NCI-H748 treated with DMSO at 0.1 percent for 48 hours (cell line): ENCODE results near the gene ANKMY1.

Experiments
- DNase-seq: peaks from one replicate; lab custom pipeline; 2025; lab: John Stamatoyannopoulos, UW

Gene ANKMY1

GRCh38 chr2:240472078-240472790 lies 85.6 kb downstream of the ANKMY1 start:
- DNase-seq: no peak

GRCh38 chr2:240469740-240470139 lies 88.0 kb downstream of the ANKMY1 start:
- DNase-seq: no peak

- DNase-seq: no peak
Measured at GRCh38 chr2:240469239-240469636, 88.5 kb downstream of the ANKMY1 start.

GRCh38 chr2:240468303-240469238 lies 89.2 kb downstream of the ANKMY1 start:
- DNase-seq: no peak

- DNase-seq: no peak
Measured at GRCh38 chr2:240467659-240468302, 90.0 kb downstream of the ANKMY1 start.

- DNase-seq: no peak
Measured at GRCh38 chr2:240467149-240467642, 90.6 kb downstream of the ANKMY1 start.

- DNase-seq: no peak
Measured at GRCh38 chr2:240466579-240467148, 91.1 kb downstream of the ANKMY1 start.

- no peak for DNase-seq
Measured at GRCh38 chr2:240465765-240466578, 91.8 kb downstream of the ANKMY1 start.

- DNase-seq: no peak
Measured at GRCh38 chr2:240465268-240465764, 92.5 kb downstream of the ANKMY1 start.

GRCh38 chr2:240464514-240465241 lies 93.1 kb downstream of the ANKMY1 start:
- DNase-seq: no peak

GRCh38 chr2:240463866-240464481 lies 93.8 kb downstream of the ANKMY1 start:
- DNase-seq: no peak

- DNase-seq: no peak
Measured at GRCh38 chr2:240463274-240463865, 94.4 kb downstream of the ANKMY1 start.

- DNase-seq: no peak
Measured at GRCh38 chr2:240462707-240463273, 95.0 kb downstream of the ANKMY1 start.

GRCh38 chr2:240462073-240462706 lies 95.6 kb downstream of the ANKMY1 start:
- no peak for DNase-seq

GRCh38 chr2:240461471-240462072 lies 96.2 kb downstream of the ANKMY1 start:
- DNase-seq: no peak

- no peak for DNase-seq
Measured at GRCh38 chr2:240460781-240461431, 96.9 kb downstream of the ANKMY1 start.

GRCh38 chr2:240460253-240460711 lies 97.5 kb downstream of the ANKMY1 start:
- no peak for DNase-seq
